HUES6 (cell line): ENCODE results near the gene FAM83E.

Source experiments
- H3K27ac ChIP-seq: 2 replicates; pipeline ENCODE4 v1.7.0; 2013; ENCODE audit warnings: low read depth, mild to moderate bottlenecking, low read length, inconsistent platforms
- H3K27me3 ChIP-seq: 2 replicates; pipeline ENCODE4 v1.6.1; 2013; ENCODE audit warnings: low read length; ENCODE audit not compliant: control insufficient read depth, insufficient read depth
- H3K36me3 ChIP-seq: 2 replicates; pipeline ENCODE4 v1.6.1; 2013; ENCODE audit warnings: low read length; ENCODE audit not compliant: control insufficient read depth, insufficient read depth
- H3K4me1 ChIP-seq: 2 replicates; pipeline ENCODE4 v1.6.1; 2013; ENCODE audit warnings: low read length; ENCODE audit not compliant: control insufficient read depth, insufficient read depth
- H3K4me3 ChIP-seq: 2 replicates; pipeline ENCODE4 v1.5.1; 2013; ENCODE audit warnings: low read depth, low read length
- H3K9ac ChIP-seq: one replicate; pipeline ENCODE4 v1.6.1; 2013; ENCODE audit warnings: mild to moderate bottlenecking, low read length
- H3K9me3 ChIP-seq: 2 replicates; pipeline ENCODE4 v1.6.1; 2013; ENCODE audit warnings: low read depth, low read length; ENCODE audit not compliant: control insufficient read depth, insufficient read depth

FAM83E gene

GRCh38 chr19:48639483-48640375 lies 24.9 kb upstream of the FAM83E start:
- H3K27ac ChIP-seq, result no peak overlapping the region
- no peaks in the 10 kb centered on the region for H3K9me3 ChIP-seq
- H3K4me1 ChIP-seq, result peaks cover 40% of the 10 kb centered on the region
- H3K9ac ChIP-seq, result peak overlapping the region; percentile 22
- H3K27me3 ChIP-seq, result peaks cover 21% of the 10 kb centered on the region
- no peaks in the 10 kb centered on the region for H3K36me3 ChIP-seq
- H3K4me3 ChIP-seq, result peak overlapping the region; percentile 54

DNA sequence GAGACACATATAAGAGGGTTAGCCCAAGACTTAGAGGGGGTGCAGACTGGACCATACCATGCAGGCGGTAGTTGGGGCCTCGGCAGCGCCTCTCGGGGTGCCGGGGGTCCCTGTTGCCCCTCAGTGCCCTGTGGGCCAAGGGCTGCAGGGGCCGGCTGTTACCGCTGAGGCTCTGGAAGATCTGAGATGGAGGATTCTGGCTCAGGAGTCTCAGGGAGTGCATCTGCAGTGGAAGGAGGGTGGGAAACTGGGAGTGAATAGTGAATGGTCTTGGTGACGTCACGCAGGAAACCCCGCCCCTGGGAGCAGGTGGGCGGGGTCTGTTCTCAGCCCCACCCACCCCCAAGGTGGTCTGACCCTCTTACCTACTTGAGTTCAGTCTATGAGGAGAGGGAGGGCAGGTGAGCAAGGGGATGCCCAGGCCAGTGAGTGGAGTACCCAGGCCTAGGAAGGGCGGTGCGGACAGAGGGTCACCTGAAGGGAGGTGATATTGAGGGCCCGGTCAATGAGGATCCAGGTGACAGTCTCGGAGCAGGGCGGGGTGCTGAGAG lies 24.0 kb upstream of the FAM83E start:
- H3K9ac ChIP-seq, result peak overlapping the region; percentile 40
- H3K27ac ChIP-seq, result no peak overlapping the region
- peak overlapping the region; percentile 54 for H3K4me3 ChIP-seq
- no peaks in the 10 kb centered on the region for H3K36me3 ChIP-seq
- peaks cover 21% of the 10 kb centered on the region for H3K27me3 ChIP-seq
- H3K4me1 ChIP-seq, result peaks cover 39% of the 10 kb centered on the region
- no peaks in the 10 kb centered on the region for H3K9me3 ChIP-seq

DNA sequence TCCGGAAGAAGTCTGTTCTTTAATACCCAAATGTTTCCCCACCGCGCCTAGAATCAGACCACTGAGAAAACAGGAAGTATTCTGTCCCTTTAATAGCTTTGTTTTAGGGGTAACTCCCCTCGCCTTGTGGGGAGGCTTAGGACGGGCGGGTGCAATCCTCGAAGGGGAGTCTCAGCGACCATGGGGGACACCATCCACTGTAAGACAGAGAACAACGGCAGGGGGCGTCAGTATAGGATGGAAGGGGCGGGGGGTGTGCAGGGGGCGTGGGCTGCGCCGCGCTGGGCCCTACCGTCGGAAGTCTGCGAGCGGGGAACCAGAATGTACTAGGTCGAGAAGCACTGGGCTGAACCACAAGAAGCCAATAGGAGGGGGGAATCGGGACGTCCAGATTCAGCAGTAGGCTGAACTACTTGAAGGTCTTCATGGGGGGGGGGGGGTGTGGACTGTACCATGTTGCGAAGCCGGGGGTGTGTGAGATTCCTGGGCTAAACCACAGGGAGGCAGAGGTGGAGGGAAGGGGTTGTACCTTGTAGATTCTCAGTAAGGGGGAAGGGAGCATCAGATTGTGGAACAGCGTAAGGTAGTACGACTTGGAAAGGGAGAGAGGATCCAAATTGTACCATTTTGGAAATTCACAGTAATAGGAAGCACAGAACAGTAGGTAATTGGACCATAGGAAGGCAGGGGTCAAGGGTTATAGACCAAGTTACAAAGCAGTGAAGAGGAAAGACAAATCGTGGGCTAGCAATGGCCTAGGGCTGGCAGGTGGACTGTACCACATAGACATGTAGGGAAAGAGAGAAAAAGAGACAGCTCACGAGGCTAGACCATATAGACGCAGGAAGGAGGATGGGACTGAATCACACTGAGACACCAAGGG lies 23.3 kb upstream of the FAM83E start:
- peaks cover 21% of the 10 kb centered on the region for H3K27me3 ChIP-seq
- no peaks in the 10 kb centered on the region for H3K36me3 ChIP-seq
- peak overlapping the region; percentile 61 for H3K4me3 ChIP-seq
- H3K4me1 ChIP-seq, result peaks cover 47% of the 10 kb centered on the region
- H3K9me3 ChIP-seq, result no peaks in the 10 kb centered on the region
- H3K9ac ChIP-seq, result peak overlapping the region; percentile 62
- peak overlapping the region; percentile 76 for H3K27ac ChIP-seq

DNA sequence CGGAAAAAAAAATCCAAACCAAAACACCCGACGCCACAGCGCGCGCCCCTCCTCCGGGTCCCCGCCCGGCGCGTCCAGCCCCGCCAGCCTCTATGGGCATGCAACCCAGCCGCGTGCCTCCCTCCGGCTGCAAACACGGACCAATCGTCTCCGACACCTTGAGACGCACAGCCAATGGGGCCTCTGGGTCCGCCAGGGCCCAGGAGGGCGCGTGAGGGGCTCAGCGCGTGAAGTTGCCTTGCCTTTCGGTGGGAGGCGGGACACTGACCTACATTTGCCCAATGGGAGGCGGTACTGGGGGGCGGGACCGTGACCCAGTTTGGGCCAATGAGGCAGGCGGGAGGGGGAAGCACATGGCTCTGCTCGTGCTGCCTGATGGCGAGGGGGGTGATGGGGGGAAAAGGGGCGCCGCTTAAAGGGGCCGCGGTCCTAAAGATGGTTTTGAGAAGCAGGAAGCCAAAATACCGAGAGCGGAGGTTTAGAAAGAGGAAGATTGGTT lies 22.6 kb upstream of the FAM83E start:
- H3K36me3 ChIP-seq, result no peaks in the 10 kb centered on the region
- H3K4me1 ChIP-seq, result peaks cover 52% of the 10 kb centered on the region
- no peaks in the 10 kb centered on the region for H3K9me3 ChIP-seq
- H3K9ac ChIP-seq, result peak overlapping the region; percentile 62
- H3K27ac ChIP-seq, result peak overlapping the region; percentile 76
- H3K4me3 ChIP-seq, result peak overlapping the region; percentile 68
- H3K27me3 ChIP-seq, result peaks cover 21% of the 10 kb centered on the region

DNA sequence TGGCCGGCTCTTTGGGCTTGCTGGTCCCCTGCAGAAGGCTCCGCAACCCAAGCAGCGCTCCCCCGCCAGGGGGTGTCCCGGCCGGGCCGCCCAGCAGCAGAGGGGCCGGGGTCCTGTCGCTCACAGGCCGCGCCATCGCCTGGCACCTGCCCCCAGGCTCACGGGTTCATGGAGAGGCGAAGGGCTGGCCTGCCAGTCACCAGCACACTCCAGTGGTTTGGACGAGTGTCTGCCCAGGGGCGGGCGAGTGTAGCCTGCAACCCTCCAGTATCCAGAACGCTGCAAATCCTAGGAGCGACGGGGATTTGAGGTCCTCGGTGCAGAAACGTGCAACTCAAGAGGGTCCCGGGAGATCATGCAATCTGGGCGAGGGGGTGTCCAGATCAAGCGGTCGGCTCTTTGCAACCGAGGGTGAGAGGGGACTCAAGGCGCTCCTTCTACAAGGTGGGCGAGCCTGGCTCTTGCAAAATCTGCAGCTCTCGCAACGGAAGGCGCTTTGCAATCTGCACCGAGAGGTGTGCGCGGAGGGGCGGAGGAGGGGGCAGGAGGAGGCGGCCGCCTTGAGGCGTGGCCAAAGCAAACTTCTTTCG lies 22.1 kb upstream of the FAM83E start, which contains the start of gene DBP:
TSS of gene DBP (minus strand) at position 521 of the 590 bp plus-strand sequence. CDS start at position 136, 385 bp downstream.
- H3K36me3 ChIP-seq, result no peaks in the 10 kb centered on the region
- peaks cover 54% of the 10 kb centered on the region for H3K4me1 ChIP-seq
- H3K9me3 ChIP-seq, result no peaks in the 10 kb centered on the region
- H3K27ac ChIP-seq, result peak within 1 kb of the TSS; percentile 76
- peaks cover 21% of the 10 kb centered on the region for H3K27me3 ChIP-seq
- peak within 1 kb of the TSS; percentile 68 for H3K4me3 ChIP-seq
- H3K9ac ChIP-seq, result peak within 1 kb of the TSS; percentile 62

GRCh38 chr19:48635966-48636858 lies 21.3 kb upstream of the FAM83E start:
- no peak overlapping the region for H3K9ac ChIP-seq
- H3K36me3 ChIP-seq, result no peaks in the 10 kb centered on the region
- H3K27ac ChIP-seq, result no peak overlapping the region
- H3K9me3 ChIP-seq, result no peaks in the 10 kb centered on the region
- peak overlapping the region; percentile 68 for H3K4me3 ChIP-seq
- H3K27me3 ChIP-seq, result peaks cover 21% of the 10 kb centered on the region
- H3K4me1 ChIP-seq, result peaks cover 56% of the 10 kb centered on the region

DNA sequence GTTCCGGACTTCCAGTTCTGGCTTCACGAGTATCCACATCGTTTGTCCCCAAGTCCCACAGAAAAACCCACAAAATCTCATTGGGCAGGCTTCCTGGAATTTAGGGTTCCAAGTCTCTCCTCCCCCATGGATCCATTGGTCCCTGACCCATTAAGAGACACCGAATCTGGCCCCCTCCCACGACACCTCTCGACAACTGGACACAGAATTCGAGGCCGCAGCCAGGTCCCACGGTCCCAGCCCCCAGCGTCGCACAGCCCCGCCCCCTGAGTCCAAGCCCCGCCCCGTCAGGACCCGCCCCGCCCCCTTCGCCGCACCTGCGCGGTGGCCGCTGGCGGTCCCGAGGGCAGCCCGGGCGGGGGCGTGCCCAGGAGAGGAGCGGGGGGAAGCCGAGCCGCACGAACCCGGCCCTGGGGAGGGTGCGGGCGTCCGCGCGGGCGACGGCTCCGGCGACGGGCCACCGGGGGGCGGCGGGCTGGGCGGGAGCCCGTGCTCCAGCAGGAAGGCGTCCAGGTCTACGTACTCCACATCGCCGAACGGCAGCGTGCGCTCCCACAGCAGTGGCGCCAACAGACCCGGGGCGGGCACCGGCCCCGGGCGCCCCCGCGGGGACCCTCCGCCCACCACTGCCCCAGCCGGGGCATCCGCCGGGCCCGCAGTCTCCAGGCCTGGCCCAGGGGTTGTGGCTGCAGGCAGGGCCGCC lies 20.5 kb upstream of the FAM83E start:
- Histone ChIP-seq H3K9me3 (no peaks in the 10 kb centered on the region), H3K27ac (no peak overlapping the region), H3K36me3 (no peaks in the 10 kb centered on the region), H3K27me3 (peaks cover 21% of the 10 kb centered on the region), H3K9ac (no peak overlapping the region), H3K4me3 (peak overlapping the region; percentile 68), H3K4me1 (peaks cover 60% of the 10 kb centered on the region)

GRCh38 chr19:48634424-48635262 lies 19.8 kb upstream of the FAM83E start:
- Histone ChIP-seq H3K27me3 (peaks cover 17% of the 10 kb centered on the region), H3K36me3 (no peaks in the 10 kb centered on the region), H3K9me3 (no peaks in the 10 kb centered on the region), H3K27ac (no peak overlapping the region), H3K4me1 (peaks cover 55% of the 10 kb centered on the region), H3K9ac (no peak overlapping the region), H3K4me3 (peak overlapping the region; percentile 44)

GRCh38 chr19:48634036-48634342 lies 19.1 kb upstream of the FAM83E start:
- peak overlapping the region; percentile 34 for H3K4me3 ChIP-seq
- peaks cover 17% of the 10 kb centered on the region for H3K27me3 ChIP-seq
- H3K4me1 ChIP-seq, result peaks cover 52% of the 10 kb centered on the region
- no peak overlapping the region for H3K9ac ChIP-seq
- no peaks in the 10 kb centered on the region for H3K9me3 ChIP-seq
- H3K27ac ChIP-seq, result no peak overlapping the region
- H3K36me3 ChIP-seq, result no peaks in the 10 kb centered on the region
